ENCODE measurements around the gene TMPRSS6. TPM values are rescaled to one million over a fixed set of nuclear protein-coding genes. Genes with fewer than 3 reads are reported as not detected.
A peak's percentile ranks its signal among the peaks of the same experiment; 100 is the strongest.

The TMPRSS6 gene
- total and polyA plus RNA-seq, 2 of the 13 experiments (the other 11 are each of a cell fraction or from before 2014, with no cell fraction given), result 4.2 to 4.8 TPM

- H3K79me2 ChIP-seq (ENCODE audit: insufficient read depth, low read length), result no peaks in the 10 kb centered on the region
- peaks cover 17% of the 10 kb centered on the region for H3K4me1 ChIP-seq (ENCODE audit: insufficient read depth, low read length)
- H3K36me3 ChIP-seq (replicated peaks in 1 of 2; ENCODE audit: control insufficient read depth in 1 of 2, insufficient read depth in 2 of 2, low read length in 2 of 2), result no peaks in the 10 kb centered on the region
- H3K27ac ChIP-seq (ENCODE audit: extremely low read length, insufficient read depth, low read length), result no peak overlapping the region
- H3K4me2 ChIP-seq (ENCODE audit: low read depth, low read length), result no peak overlapping the region
- ChIA-PET CTCF (ENCODE audit: low intra/inter-chr PET ratio, low total read pairs) (no interaction called here), POLR2A (no interaction called here)
- in situ Hi-C loops (cut with HindIII; ENCODE audit: extremely low pct_ligation_motif_present, low pct_unique_long_range_greater_than_20kb) (no loop called here), intact Hi-C loops (cut with micrococcal nuclease; ENCODE audit: unreplicated experiment) (no loop called here)
- H3K27me3 ChIP-seq (ENCODE audit: control insufficient read depth in 1 of 2, insufficient read depth in 2 of 2, low read length in 2 of 2), result peaks cover 3 to 37% of the 10 kb centered on the region in 2 experiments; a peak in 4 of 5 replicates
- TF ChIP-seq ZNF629 (CRISPR knock-in tag; conservative IDR thresholded peaks at IDR 0.05) (peak; percentile 51; the same call in 1 of the 2 replicates), ZNF720 (CRISPR knock-in tag; IDR thresholded peaks at IDR 0.05) (no peak)
- no peaks in the 10 kb centered on the region for H4K20me1 ChIP-seq (ENCODE audit: insufficient read depth, low read length)
- ATAC-seq, result no peak
- no peaks in the 10 kb centered on the region for H3K9me3 ChIP-seq (ENCODE audit: low read length)
- no peak overlapping the region for H3K9ac ChIP-seq (ENCODE audit: insufficient read depth, low read depth, low read length)
- FAIRE-seq, result no peak
- no TSS peak for BruUV-seq (replicated peaks)
- H3K4me3 ChIP-seq (replicated peaks in 1 of 3; ENCODE audit: insufficient read depth in 1 of 3, low read depth in 2 of 3, low read length in 3 of 3), result no peak overlapping the region
- H2AFZ ChIP-seq (ENCODE audit: low read length), result no peak overlapping the region
- no peak for DNase-seq (ENCODE audit: low spot score)
- 12% methylated on average over 5 of the region's 7 CpGs for WGBS (ENCODE audit: low lambda C conversion rate)
These were observed 14.1 kb upstream of the TMPRSS6 start for GRCh38 chr22:37123649-37124048.

- in situ Hi-C loops (cut with HindIII; ENCODE audit: extremely low pct_ligation_motif_present, low pct_unique_long_range_greater_than_20kb), result no loop called here
- H3K27ac ChIP-seq (ENCODE audit: extremely low read length, insufficient read depth, low read length), result no peak overlapping the region
- H3K4me1 ChIP-seq (ENCODE audit: insufficient read depth, low read length), result peaks cover 17% of the 10 kb centered on the region
- H3K36me3 ChIP-seq (replicated peaks in 1 of 2; ENCODE audit: control insufficient read depth in 1 of 2, insufficient read depth in 2 of 2, low read length in 2 of 2), result no peaks in the 10 kb centered on the region
- no CpG with 5 or more reads among the region's 3 CpGs for WGBS (ENCODE audit: low lambda C conversion rate)
- ATAC-seq (no peak), DNase-seq (ENCODE audit: low spot score) (no peak), FAIRE-seq (no peak)
- no peak overlapping the region for H3K4me2 ChIP-seq (ENCODE audit: low read depth, low read length)
- ChIA-PET POLR2A (no interaction called here), CTCF (ENCODE audit: low intra/inter-chr PET ratio, low total read pairs) (no interaction called here)
- BruUV-seq (replicated peaks), result no TSS peak
- no peak overlapping the region for H3K4me3 ChIP-seq (replicated peaks in 1 of 3; ENCODE audit: insufficient read depth in 1 of 3, low read depth in 2 of 3, low read length in 3 of 3)
- peaks cover 3 to 34% of the 10 kb centered on the region in 2 experiments; a peak in 4 of 5 replicates for H3K27me3 ChIP-seq (ENCODE audit: control insufficient read depth in 1 of 2, insufficient read depth in 2 of 2, low read length in 2 of 2)
- H3K79me2 ChIP-seq (ENCODE audit: insufficient read depth, low read length), result no peaks in the 10 kb centered on the region
- H2AFZ ChIP-seq (ENCODE audit: low read length), result no peak overlapping the region
- intact Hi-C loops (cut with micrococcal nuclease; ENCODE audit: unreplicated experiment), result no loop called here
- H3K9ac ChIP-seq (ENCODE audit: insufficient read depth, low read depth, low read length), result no peak overlapping the region
- H3K9me3 ChIP-seq (ENCODE audit: low read length), result no peaks in the 10 kb centered on the region
- H4K20me1 ChIP-seq (ENCODE audit: insufficient read depth, low read length), result no peaks in the 10 kb centered on the region
- TF ChIP-seq KLF15 (CRISPR knock-in tag; IDR thresholded peaks at IDR 0.05; ENCODE audit: borderline replicate concordance) (no peak), ZNF224 (CRISPR knock-in tag; IDR thresholded peaks at IDR 0.05) (no peak), ZNF768 (CRISPR knock-in tag; IDR thresholded peaks at IDR 0.05) (peak; percentile 55; the same call in 1 of the 2 replicates), TIGD3 (CRISPR knock-in tag; IDR thresholded peaks at IDR 0.05; ENCODE audit: borderline replicate concordance) (no peak), MYNN (CRISPR knock-in tag; IDR thresholded peaks at IDR 0.05; ENCODE audit: low read depth) (no peak), PHF20 (CRISPR knock-in tag; IDR thresholded peaks at IDR 0.05) (no peak)
These were observed 13.2 kb upstream of the TMPRSS6 start for GRCh38 chr22:37122598-37123180.
